Osteoblast (primary cell): ENCODE data around the gene PLEKHN1. TPM values are rescaled to one million over a fixed set of nuclear protein-coding genes. Genes with fewer than 3 reads are reported as not detected.

Source experiments
- DNase-seq: peaks from one replicate; pipeline ENCODE4 v3.0.0; 2011; ENCODE audit warnings: low spot score, mixed read lengths; ENCODE audit not compliant: insufficient read length; ENCODE audit errors: missing footprints
- H2AFZ ChIP-seq: 2 replicates; pipeline ENCODE4 v1.6.0; 2011; ENCODE audit warnings: mild to moderate bottlenecking, low read length
- H3K27ac ChIP-seq: 2 replicates; pipeline ENCODE4 v1.5.1; 2011; ENCODE audit warnings: mild to moderate bottlenecking, low read depth, low read length, moderate library complexity
- H3K27me3 ChIP-seq: 2 replicates; pipeline ENCODE4 v1.6.0; 2012; ENCODE audit warnings: mild to moderate bottlenecking, control low read depth, inconsistent platforms, low read length, moderate library complexity; ENCODE audit not compliant: insufficient read depth
- H3K36me3 ChIP-seq: 2 replicates; pipeline ENCODE4 v1.5.1; 2011; ENCODE audit warnings: mild to moderate bottlenecking, low read length, control low read depth, moderate library complexity; ENCODE audit not compliant: insufficient read depth
- H3K4me1 ChIP-seq: 2 replicates; pipeline ENCODE4 v1.5.1; 2011; ENCODE audit warnings: mild to moderate bottlenecking, low read length, control low read depth, moderate library complexity; ENCODE audit not compliant: insufficient read depth
- H3K4me2 ChIP-seq: 2 replicates; pipeline ENCODE4 v1.6.0; 2011; ENCODE audit warnings: mild to moderate bottlenecking, low read length; ENCODE audit not compliant: insufficient read depth
- H3K4me3 ChIP-seq: fragments of 200-600 bp; sonication (generic); 3 replicates; pipeline ENCODE4 v1.5.1; 2012; ENCODE audit warnings: mild to moderate bottlenecking, low read length, inconsistent platforms; ENCODE audit not compliant: insufficient read depth
- H3K79me2 ChIP-seq: 2 replicates; pipeline ENCODE4 v1.6.0; 2012; ENCODE audit warnings: mild to moderate bottlenecking, low read length, control low read depth, inconsistent platforms; ENCODE audit not compliant: insufficient read depth
- H3K9me3 ChIP-seq: 2 replicates; pipeline ENCODE4 v1.5.1; 2011; ENCODE audit warnings: low read depth, low read length, control low read depth
- H4K20me1 ChIP-seq: 2 replicates; pipeline ENCODE4 v1.6.0; 2012; ENCODE audit warnings: mild to moderate bottlenecking, low read length, control low read depth; ENCODE audit not compliant: insufficient read depth
- total RNA-seq: library from RNA; depleted of rRNA; stranded (reverse); fragments of >200 nt; gene quantifications from 2 replicates; pipeline ENCODE4 v1.2.3, GENCODE V29; 2012
- TF ChIP-seq, protein P1 (sequence below): IDR thresholded peaks from 2 replicates; pipeline ENCODE4 v1.5.1; 2011; ENCODE audit warnings: mild to moderate bottlenecking, low read depth, low read length, moderate library complexity; ENCODE audit errors: extremely low read depth

PLEKHN1 gene
- total RNA-seq, 1 donor: 0.36 TPM

DNA sequence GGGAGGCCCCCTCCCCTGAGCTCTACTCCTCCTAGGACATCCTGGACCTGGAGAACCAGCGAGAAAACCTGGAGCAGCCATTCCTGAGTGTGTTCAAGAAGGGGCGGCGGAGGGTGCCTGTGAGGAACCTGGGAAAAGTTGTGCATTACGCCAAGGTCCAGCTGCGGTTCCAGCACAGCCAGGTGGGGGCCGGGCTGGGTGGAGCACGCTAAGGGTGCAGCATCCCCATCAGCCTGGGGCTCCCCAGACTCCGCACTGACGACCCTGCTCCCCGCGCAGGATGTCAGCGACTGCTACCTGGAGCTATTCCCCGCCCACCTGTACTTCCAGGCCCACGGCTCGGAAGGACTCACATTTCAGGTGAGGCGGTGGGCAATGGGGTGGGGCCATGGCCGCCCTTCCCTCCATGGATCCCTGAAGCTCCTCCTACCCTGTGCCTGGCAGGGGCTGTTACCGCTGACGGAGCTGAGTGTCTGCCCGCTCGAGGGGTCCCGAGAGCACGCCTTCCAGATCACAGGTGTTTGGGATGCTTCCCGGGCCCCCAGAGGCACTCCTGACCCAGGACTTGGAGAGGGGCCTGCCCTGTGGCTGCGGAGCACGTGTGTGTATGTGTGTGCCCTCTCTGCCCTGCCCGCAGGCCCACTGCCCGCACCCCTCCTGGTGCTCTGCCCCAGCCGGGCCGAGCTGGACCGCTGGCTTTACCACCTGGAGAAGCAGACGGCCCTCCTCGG lies 4.1 kb downstream of the PLEKHN1 start:
- peak; percentile 79 for DNase-seq

DNA sequence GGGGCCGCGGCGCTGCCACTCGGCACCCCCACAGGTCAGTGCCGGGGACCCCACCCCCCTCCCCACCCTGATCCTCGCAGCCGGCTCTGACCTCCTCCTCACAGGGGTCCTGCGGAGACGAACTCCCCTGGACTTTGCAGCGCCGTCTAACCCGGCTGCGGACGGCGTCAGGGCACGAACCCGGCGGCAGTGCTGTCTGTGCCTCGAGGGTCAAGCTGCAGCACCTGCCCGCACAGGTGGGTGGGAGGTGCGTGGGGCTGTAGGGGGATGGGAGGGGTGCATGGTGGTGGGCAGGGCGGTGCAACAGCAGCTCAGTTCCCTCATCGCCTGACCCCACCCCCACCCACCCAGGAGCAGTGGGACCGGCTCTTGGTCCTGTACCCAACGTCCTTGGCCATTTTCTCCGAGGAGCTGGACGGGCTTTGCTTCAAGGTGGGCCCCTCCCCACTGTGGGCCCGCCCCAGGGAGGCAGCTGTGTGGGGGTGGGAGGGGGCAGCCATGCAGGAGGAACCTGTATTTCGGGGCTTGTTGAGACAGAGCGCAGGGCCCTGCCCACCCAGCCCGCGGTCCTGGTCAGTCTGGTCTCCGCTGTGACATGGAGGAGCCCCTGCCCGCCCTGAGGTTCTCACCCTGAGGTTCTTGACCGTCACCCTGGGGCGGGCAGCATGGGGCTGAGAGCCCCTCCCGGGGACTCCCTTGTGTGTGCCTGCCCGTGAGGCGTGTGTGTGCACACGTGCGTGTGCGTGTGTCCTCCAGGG lies 4.9 kb downstream of the PLEKHN1 start:
- Histone ChIP-seq H3K36me3 (no peaks in the 10 kb centered on the region), H3K4me2 (no peak overlapping the region), H2AFZ (no peak overlapping the region), H3K27ac (no peak overlapping the region), H3K9me3 (no peaks in the 10 kb centered on the region), H3K4me3 (no peak overlapping the region), H4K20me1 (no peaks in the 10 kb centered on the region), H3K4me1 (peaks cover 3% of the 10 kb centered on the region), H3K79me2 (no peaks in the 10 kb centered on the region), H3K27me3 (no peaks in the 10 kb centered on the region)
- TF ChIP-seq, protein P1, sequence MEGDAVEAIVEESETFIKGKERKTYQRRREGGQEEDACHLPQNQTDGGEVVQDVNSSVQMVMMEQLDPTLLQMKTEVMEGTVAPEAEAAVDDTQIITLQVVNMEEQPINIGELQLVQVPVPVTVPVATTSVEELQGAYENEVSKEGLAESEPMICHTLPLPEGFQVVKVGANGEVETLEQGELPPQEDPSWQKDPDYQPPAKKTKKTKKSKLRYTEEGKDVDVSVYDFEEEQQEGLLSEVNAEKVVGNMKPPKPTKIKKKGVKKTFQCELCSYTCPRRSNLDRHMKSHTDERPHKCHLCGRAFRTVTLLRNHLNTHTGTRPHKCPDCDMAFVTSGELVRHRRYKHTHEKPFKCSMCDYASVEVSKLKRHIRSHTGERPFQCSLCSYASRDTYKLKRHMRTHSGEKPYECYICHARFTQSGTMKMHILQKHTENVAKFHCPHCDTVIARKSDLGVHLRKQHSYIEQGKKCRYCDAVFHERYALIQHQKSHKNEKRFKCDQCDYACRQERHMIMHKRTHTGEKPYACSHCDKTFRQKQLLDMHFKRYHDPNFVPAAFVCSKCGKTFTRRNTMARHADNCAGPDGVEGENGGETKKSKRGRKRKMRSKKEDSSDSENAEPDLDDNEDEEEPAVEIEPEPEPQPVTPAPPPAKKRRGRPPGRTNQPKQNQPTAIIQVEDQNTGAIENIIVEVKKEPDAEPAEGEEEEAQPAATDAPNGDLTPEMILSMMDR: no peak
- DNase-seq: peak; percentile 61

More for the DNA sequence above, 4.1 kb downstream of the PLEKHN1 start:
- Histone ChIP-seq H3K4me3 (no peak overlapping the region), H3K79me2 (no peaks in the 10 kb centered on the region), H4K20me1 (no peaks in the 10 kb centered on the region), H3K27me3 (no peaks in the 10 kb centered on the region), H2AFZ (no peak overlapping the region), H3K9me3 (no peaks in the 10 kb centered on the region), H3K36me3 (no peaks in the 10 kb centered on the region), H3K4me2 (no peak overlapping the region), H3K4me1 (peaks cover 10% of the 10 kb centered on the region), H3K27ac (no peak overlapping the region)
- TF ChIP-seq, protein P1: no peak

DNA sequence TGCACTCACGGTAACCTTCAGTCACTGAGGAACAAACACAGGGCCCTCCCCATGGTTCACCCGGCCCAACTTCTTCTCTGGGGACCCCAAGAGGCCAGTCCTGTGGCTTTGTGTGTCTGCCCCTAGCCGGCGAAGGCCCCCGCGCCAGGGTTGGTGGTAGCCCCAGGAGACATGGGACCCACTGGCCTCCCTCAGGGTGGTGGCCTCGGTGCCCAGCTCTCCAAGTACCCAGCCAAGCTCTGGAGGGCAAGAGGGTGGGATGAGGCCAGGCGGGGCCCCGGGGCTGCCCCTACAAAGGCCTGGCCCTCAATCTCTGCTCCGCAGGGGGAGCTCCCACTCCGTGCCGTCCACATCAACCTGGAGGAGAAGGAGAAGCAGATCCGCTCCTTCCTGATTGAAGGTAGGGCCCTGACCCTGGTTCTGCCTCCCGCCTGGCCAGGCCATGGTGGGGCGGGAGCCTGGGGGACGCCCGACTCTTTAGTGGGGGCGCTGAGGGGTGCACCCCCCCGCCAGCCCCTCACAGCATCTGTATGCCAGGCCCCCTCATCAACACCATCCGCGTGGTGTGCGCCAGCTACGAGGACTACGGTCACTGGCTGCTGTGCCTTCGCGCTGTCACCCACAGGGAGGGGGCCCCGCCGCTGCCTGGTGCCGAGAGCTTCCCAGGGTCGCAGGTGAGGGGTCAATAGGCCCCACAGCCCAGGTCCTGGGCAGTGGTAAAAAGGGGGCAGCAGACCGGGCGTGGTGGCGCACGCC lies 5.6 kb downstream of the PLEKHN1 start:
- Histone ChIP-seq H3K27me3 (no peaks in the 10 kb centered on the region), H3K27ac (no peak overlapping the region), H4K20me1 (no peaks in the 10 kb centered on the region), H2AFZ (no peak overlapping the region), H3K4me1 (no peaks in the 10 kb centered on the region), H3K4me3 (no peak overlapping the region), H3K4me2 (no peak overlapping the region), H3K9me3 (no peaks in the 10 kb centered on the region), H3K36me3 (no peaks in the 10 kb centered on the region), H3K79me2 (no peaks in the 10 kb centered on the region)
- TF ChIP-seq, protein P1: no peak
- DNase-seq: peak; percentile 69
